GM18867 (cell line): Measurements from ENCODE around the gene MAGEH1.

ENCODE experiments used
- ATAC-seq: cut with Tn5 transposase; IDR thresholded peaks from one replicate; pipeline ENCODE4 v1.9.1; 2021; ENCODE audit warnings: mild to moderate bottlenecking, moderate library complexity; ENCODE audit not compliant: unreplicated experiment

Gene MAGEH1

GRCh38 chrX:55489314-55490009, 37.5 kb downstream of the MAGEH1 start, which contains the start of gene USP51:
Gene USP51 (minus strand): TSS chrX:55489848. CDS start chrX:55488939, 909 bp downstream.
- ATAC-seq = peak; percentile 60

GRCh38 chrX:55490121-55490520, 38.2 kb downstream of the MAGEH1 start:
- ATAC-seq = no peak

- no peak for ATAC-seq
These were observed 39.0 kb downstream of the MAGEH1 start for GRCh38 chrX:55490974-55491373.
